GM21390 (cell line): ENCODE results near the gene ARMC7.
"Not testable (repeated sequence)": the region's sequence is repeated elsewhere in the genome, so short reads cannot be mapped to it uniquely, and the experiment has no call there.

ENCODE experiments used
- ATAC-seq: cut with Tn5 transposase; IDR thresholded peaks from one replicate; pipeline ENCODE4 v1.9.1; 2021; ENCODE audit not compliant: unreplicated experiment

The ARMC7 gene

GRCh38 chr17:75152523-75152921, 42.8 kb downstream of the ARMC7 start:
- no peak for ATAC-seq

- no peak for ATAC-seq
Observed at GRCh38 chr17:75152922-75153779, 43.4 kb downstream of the ARMC7 start.

GRCh38 chr17:75153780-75154194, 44.0 kb downstream of the ARMC7 start:
- ATAC-seq = peak; percentile 6

GRCh38 chr17:75154195-75155106, 44.7 kb downstream of the ARMC7 start, which contains the start of gene JPT1:
Gene JPT1 (minus strand): TSS chr17:75154512. CDS start chr17:75154397, 115 bp downstream.
- peak; percentile 96 for ATAC-seq

GRCh38 chr17:75155191-75155601, 45.4 kb downstream of the ARMC7 start:
- ATAC-seq = no peak

- ATAC-seq = not testable (repeated sequence)
Observed at GRCh38 chr17:75158480-75158879, 48.7 kb downstream of the ARMC7 start.

GRCh38 chr17:75159196-75160031, 49.6 kb downstream of the ARMC7 start:
- no peak for ATAC-seq

- no peak for ATAC-seq
Observed at GRCh38 chr17:75160211-75160610, 50.4 kb downstream of the ARMC7 start.

- ATAC-seq = no peak
Observed at GRCh38 chr17:75163074-75163473, 53.3 kb downstream of the ARMC7 start.

GRCh38 chr17:75164606-75165005, 54.8 kb downstream of the ARMC7 start:
- not testable (repeated sequence) for ATAC-seq

- no peak for ATAC-seq
Observed at GRCh38 chr17:75168998-75169397, 59.2 kb downstream of the ARMC7 start.

- ATAC-seq = no peak
Observed at GRCh38 chr17:75173526-75173925, 63.8 kb downstream of the ARMC7 start.

GRCh38 chr17:75174996-75175395, 65.2 kb downstream of the ARMC7 start:
- no peak for ATAC-seq

- ATAC-seq = no peak
Observed at GRCh38 chr17:75176625-75177024, 66.9 kb downstream of the ARMC7 start.

GRCh38 chr17:75178453-75178852, 68.7 kb downstream of the ARMC7 start:
- ATAC-seq = no peak
